Caco-2 (cell line): ENCODE measurements around the gene TSPAN1. TPM values are rescaled to one million over a fixed set of nuclear protein-coding genes. Genes with fewer than 3 reads are reported as not detected.

Experiments used
- BruUV-seq: library from RNA; stranded (reverse); fragments of 400-500 nt; replicated peaks from 2 replicates; lab custom pipeline; 2021; lab: Mats Ljungman, UMichigan
- CTCF ChIA-PET: fragments of 300-600 bp; sonication (Branson Sonifier 250); formaldehyde crosslinking; loops from one replicate; lab custom pipeline; 2022; ENCODE audit warnings: antibody characterized with exemption; lab: Charles Lee
- POLR2A ChIA-PET: fragments of 300-600 bp; sonication (Branson Sonifier 250); formaldehyde crosslinking; loops from one replicate; lab custom pipeline; 2022; ENCODE audit warnings: antibody characterized with exemption; lab: Charles Lee
- DNase-seq, 2 experiments: peaks; one replicate each; pipeline versions ENCODE4 v3.0.0 to v3.0.0-alpha.2; 2020 to 2022
- H3K27me3 ChIP-seq: replicated peaks from 2 replicates; pipeline ENCODE4 v1.6.0; 2011; ENCODE audit warnings: low read length; ENCODE audit not compliant: control insufficient read depth, insufficient read depth
- H3K36me3 ChIP-seq: 2 replicates; pipeline ENCODE4 v1.5.1; 2011; ENCODE audit warnings: low read length; ENCODE audit not compliant: control insufficient read depth, insufficient read depth
- H3K4me1 ChIP-seq: fragments of 250-450 bp; sonication (Bioruptor Pico); 2 replicates; pipeline ENCODE4 v1.5.1; 2020; ENCODE audit warnings: mild to moderate bottlenecking
- H3K4me3 ChIP-seq: 2 replicates; pipeline ENCODE4 v1.5.1; 2011; ENCODE audit warnings: low read depth, mild to moderate bottlenecking, control low read depth, low read length
- H3K9me3 ChIP-seq: fragments of 250-450 bp; sonication (Bioruptor Pico); 2 replicates; pipeline ENCODE4 v1.5.1; 2020; ENCODE audit warnings: mild to moderate bottlenecking, moderate library complexity
- H3K27ac Mint-ChIP-seq: one replicate; pipeline ENCODE4 v1.8.0; 2022; ENCODE audit warnings: mixed read lengths; ENCODE audit not compliant: unreplicated experiment
- H3K27me3 Mint-ChIP-seq: one replicate; pipeline ENCODE4 v1.8.0; 2022; ENCODE audit warnings: mixed read lengths; ENCODE audit not compliant: insufficient read depth, unreplicated experiment
- H3K36me3 Mint-ChIP-seq: one replicate; pipeline ENCODE4 v1.8.0; 2022; ENCODE audit warnings: mild to moderate bottlenecking, mixed read lengths; ENCODE audit not compliant: insufficient read depth, unreplicated experiment
- H3K4me1 Mint-ChIP-seq: one replicate; pipeline ENCODE4 v1.8.0; 2022; ENCODE audit warnings: low read depth, mixed read lengths; ENCODE audit not compliant: unreplicated experiment
- H3K4me3 Mint-ChIP-seq: one replicate; pipeline ENCODE4 v1.8.0; 2022; ENCODE audit warnings: mild to moderate bottlenecking, moderate library complexity, mixed read lengths; ENCODE audit not compliant: unreplicated experiment
- H3K9me3 Mint-ChIP-seq: one replicate; pipeline ENCODE4 v1.8.0; 2022; ENCODE audit warnings: mixed read lengths; ENCODE audit not compliant: unreplicated experiment
- intact Hi-C: fragments of 100-400 bp; cut with micrococcal nuclease; formaldehyde crosslinking; loops from one replicate; pipeline ENCODE4 v1.10.0; 2022; ENCODE audit not compliant: unreplicated experiment
- total RNA-seq: library from RNA; stranded (reverse); gene quantifications from 2 replicates; pipeline ENCODE4 v1.2.3, GENCODE V29; 2022
- TF ChIP-seq, protein P1 (sequence below), 2 experiments: fragments of 200-600 bp in 1 of 2; IDR thresholded peaks; 1 replicate in 1 of 2; 2 replicates in 1 of 2; pipeline versions ENCODE4 v1.5.1 to v1.8.0; 2011 to 2022; ENCODE audit warnings: antibody characterized with exemption in 1 of 2, control low read depth in 1 of 2, inconsistent platforms in 1 of 2, low read depth in 1 of 2, low read length in 1 of 2, mild to moderate bottlenecking in 1 of 2, moderate library complexity in 1 of 2; ENCODE audit not compliant: insufficient read depth in 1 of 2, severe bottlenecking in 1 of 2, unreplicated experiment in 1 of 2

TSPAN1 gene
- total RNA-seq, 1 experiment from 2014 or later: 0.34 TPM

DNA sequence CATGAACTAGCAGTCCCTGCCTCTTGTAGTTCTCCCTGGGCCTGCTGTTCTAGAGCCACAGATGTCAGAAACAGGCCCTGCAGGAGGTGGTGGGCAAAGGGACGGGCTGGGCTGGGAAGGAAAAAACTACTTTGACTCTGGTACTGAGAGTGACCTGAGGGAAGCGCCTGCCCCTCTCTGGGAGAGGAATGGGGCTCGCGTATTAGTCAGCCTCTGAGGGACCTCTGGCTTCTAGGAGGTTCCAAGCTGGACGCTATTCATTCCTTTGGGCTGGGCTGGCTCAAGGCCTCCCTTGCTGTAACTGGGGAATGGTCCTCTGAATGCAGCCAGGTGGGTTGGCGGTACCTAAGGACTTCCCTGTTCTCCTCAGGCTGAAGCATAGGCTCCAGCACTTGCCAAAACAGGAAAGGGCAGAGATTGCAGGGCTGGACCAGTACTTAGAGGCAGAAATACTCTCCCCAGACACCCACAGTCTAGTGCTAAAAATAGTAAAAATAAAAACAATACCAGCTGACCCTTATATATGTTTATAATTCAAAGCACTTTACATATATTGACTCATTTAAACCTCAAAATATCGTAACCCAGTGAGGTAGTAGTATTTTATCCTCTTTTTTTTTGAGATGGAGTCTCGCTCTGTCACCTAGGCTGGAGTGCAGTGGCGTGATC, 16.3 kb downstream of the TSPAN1 start:
- Histone ChIP-seq H3K27me3 (no peaks in the 10 kb centered on the region), H3K9me3 (no peaks in the 10 kb centered on the region), H3K4me3 (no peak overlapping the region), H3K4me1 (no peaks in the 10 kb centered on the region), H3K36me3 (no peaks in the 10 kb centered on the region)
- H3K27ac Mint-ChIP-seq: no peak overlapping the region
- H3K27me3 Mint-ChIP-seq: no peaks in the 10 kb centered on the region
- ChIA-PET POLR2A (interaction anchor here (0.6 kb wide), 1 partner anchor 371 kb away, joined by 3 read pairs; no protein-coding TSS in a partner anchor), CTCF (no interaction called here)
- no peaks in the 10 kb centered on the region for H3K4me1 Mint-ChIP-seq
- BruUV-seq: no TSS peak
- DNase-seq: no peak
- peaks cover 15% of the 10 kb centered on the region for H3K36me3 Mint-ChIP-seq
- no peak overlapping the region for H3K4me3 Mint-ChIP-seq
- intact Hi-C loops: no loop called here
- no peaks in the 10 kb centered on the region for H3K9me3 Mint-ChIP-seq
- TF ChIP-seq, protein P1, sequence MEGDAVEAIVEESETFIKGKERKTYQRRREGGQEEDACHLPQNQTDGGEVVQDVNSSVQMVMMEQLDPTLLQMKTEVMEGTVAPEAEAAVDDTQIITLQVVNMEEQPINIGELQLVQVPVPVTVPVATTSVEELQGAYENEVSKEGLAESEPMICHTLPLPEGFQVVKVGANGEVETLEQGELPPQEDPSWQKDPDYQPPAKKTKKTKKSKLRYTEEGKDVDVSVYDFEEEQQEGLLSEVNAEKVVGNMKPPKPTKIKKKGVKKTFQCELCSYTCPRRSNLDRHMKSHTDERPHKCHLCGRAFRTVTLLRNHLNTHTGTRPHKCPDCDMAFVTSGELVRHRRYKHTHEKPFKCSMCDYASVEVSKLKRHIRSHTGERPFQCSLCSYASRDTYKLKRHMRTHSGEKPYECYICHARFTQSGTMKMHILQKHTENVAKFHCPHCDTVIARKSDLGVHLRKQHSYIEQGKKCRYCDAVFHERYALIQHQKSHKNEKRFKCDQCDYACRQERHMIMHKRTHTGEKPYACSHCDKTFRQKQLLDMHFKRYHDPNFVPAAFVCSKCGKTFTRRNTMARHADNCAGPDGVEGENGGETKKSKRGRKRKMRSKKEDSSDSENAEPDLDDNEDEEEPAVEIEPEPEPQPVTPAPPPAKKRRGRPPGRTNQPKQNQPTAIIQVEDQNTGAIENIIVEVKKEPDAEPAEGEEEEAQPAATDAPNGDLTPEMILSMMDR (IDR thresholded peaks at IDR 0.05; ENCODE audit: insufficient read depth in 1 of 2, low read depth in 1 of 2, low read length in 1 of 2, severe bottlenecking in 1 of 2, unreplicated experiment in 1 of 2): no peak

GRCh38 chr1:46192171-46192570, 17.3 kb downstream of the TSPAN1 start:
- H3K4me3 ChIP-seq: no peak overlapping the region
- no peaks in the 10 kb centered on the region for H3K4me1 ChIP-seq
- no peak for DNase-seq
- H3K27ac Mint-ChIP-seq: no peak overlapping the region
- no peak overlapping the region for H3K4me3 Mint-ChIP-seq
- no peaks in the 10 kb centered on the region; the same call in 1 of the 2 replicates for H3K36me3 ChIP-seq
- TF ChIP-seq, protein P1 (IDR thresholded peaks at IDR 0.05; ENCODE audit: insufficient read depth in 1 of 2, low read depth in 1 of 2, low read length in 1 of 2, severe bottlenecking in 1 of 2, unreplicated experiment in 1 of 2): no peak
- no peaks in the 10 kb centered on the region for H3K9me3 ChIP-seq
- H3K4me1 Mint-ChIP-seq: no peaks in the 10 kb centered on the region
- ChIA-PET CTCF (no interaction called here), POLR2A (no interaction called here)
- no TSS peak for BruUV-seq
- H3K27me3 ChIP-seq: no peaks in the 10 kb centered on the region
- peaks cover 15% of the 10 kb centered on the region for H3K36me3 Mint-ChIP-seq
- no peaks in the 10 kb centered on the region for H3K27me3 Mint-ChIP-seq
- intact Hi-C loops: no loop called here
- H3K9me3 Mint-ChIP-seq: no peaks in the 10 kb centered on the region

- Mint-ChIP-seq H3K9me3 (no peaks in the 10 kb centered on the region), H3K27ac (no peak overlapping the region), H3K27me3 (no peaks in the 10 kb centered on the region), H3K36me3 (peaks cover 9% of the 10 kb centered on the region), H3K4me1 (no peaks in the 10 kb centered on the region), H3K4me3 (no peak overlapping the region)
- H3K4me1 ChIP-seq: no peaks in the 10 kb centered on the region
- H3K4me3 ChIP-seq: no peak overlapping the region
- ChIA-PET CTCF (interaction anchor here (1.9 kb wide), 1 partner anchor 30 kb away, joined by 6 read pairs; no protein-coding TSS in a partner anchor), POLR2A (no interaction called here)
- TF ChIP-seq, protein P1 (IDR thresholded peaks at IDR 0.05; ENCODE audit: insufficient read depth in 1 of 2, low read depth in 1 of 2, low read length in 1 of 2, severe bottlenecking in 1 of 2, unreplicated experiment in 1 of 2): no peak
- no peaks in the 10 kb centered on the region; the same call in 1 of the 2 replicates for H3K36me3 ChIP-seq
- no peak for DNase-seq
- BruUV-seq: no TSS peak
- intact Hi-C loops: no loop called here
- no peaks in the 10 kb centered on the region for H3K27me3 ChIP-seq
- H3K9me3 ChIP-seq: no peaks in the 10 kb centered on the region
Measured at GRCh38 chr1:46193285-46193684, 18.4 kb downstream of the TSPAN1 start.
